H1 (cell line): ENCODE data around the gene UBE3B. TPM values are rescaled to one million over a fixed set of nuclear protein-coding genes. Genes with fewer than 3 reads are reported as not detected.

ENCODE experiments used
- CTCF ChIA-PET: fragments of 300-600 bp; sonication (Branson Sonifier 250); formaldehyde crosslinking; loops from one replicate; lab custom pipeline; 2021; ENCODE audit not compliant: partially characterized antibody; lab: Charles Lee
- POLR2A ChIA-PET: fragments of 300-600 bp; sonication (Branson Sonifier 250); formaldehyde crosslinking; loops from one replicate; lab custom pipeline; 2021; ENCODE audit warnings: inconsistent platforms; ENCODE audit not compliant: partially characterized antibody; lab: Charles Lee
- DNase-seq, 2 experiments: peaks; one replicate each; pipeline versions ENCODE4 v3.0.0 to v3.0.0-alpha.2; 2010 to 2022; ENCODE audit warnings: low spot score in 2 of 2, low read depth in 1 of 2, mixed read lengths in 1 of 2
- FAIRE-seq: peaks from 2 replicates; lab custom pipeline; 2011; peaks lifted over from hg19 to GRCh38; lab: Jason Lieb, UNC
- H2AFZ ChIP-seq: 2 replicates; pipeline ENCODE4 v1.8.1; 2012; ENCODE audit warnings: low read length, inconsistent platforms
- H2AK5ac ChIP-seq: 2 replicates; pipeline ENCODE4 v1.6.1; 2013; ENCODE audit warnings: low read depth, low read length
- H2BK120ac ChIP-seq: replicated peaks from 2 replicates; pipeline ENCODE3; 2013; ENCODE audit warnings: low read depth, low read length, inconsistent platforms
- H2BK12ac ChIP-seq: 2 replicates; pipeline ENCODE4 v1.6.1; 2013; ENCODE audit warnings: low read depth, low read length
- H2BK15ac ChIP-seq: 2 replicates; pipeline ENCODE4 v1.6.1; 2013; ENCODE audit warnings: low read length
- H2BK20ac ChIP-seq: 2 replicates; pipeline ENCODE4 v1.6.1; 2013; ENCODE audit warnings: low read length
- H2BK5ac ChIP-seq: 2 replicates; pipeline ENCODE4 v1.6.1; 2013; ENCODE audit warnings: low read depth, low read length
- H3K14ac ChIP-seq: 2 replicates; pipeline ENCODE4 v1.6.1; 2013; ENCODE audit warnings: inconsistent platforms; ENCODE audit not compliant: insufficient read length
- H3K18ac ChIP-seq: 2 replicates; pipeline ENCODE4 v1.6.1; 2013; ENCODE audit warnings: low read length; ENCODE audit errors: extremely low read depth
- H3K23ac ChIP-seq: 2 replicates; pipeline ENCODE4 v1.6.1; 2013; ENCODE audit warnings: inconsistent platforms; ENCODE audit not compliant: insufficient read length
- H3K23me2 ChIP-seq: 2 replicates; pipeline ENCODE4 v1.6.1; 2013; ENCODE audit warnings: low read depth, low read length
- H3K27ac ChIP-seq: 2 replicates; pipeline ENCODE4 v1.6.1; 2011; ENCODE audit warnings: low read depth, low read length, inconsistent platforms
- H3K27me3 ChIP-seq, 4 experiments: replicated peaks in 1 of 4; 1 replicate in 1 of 4; 2 replicates in 3 of 4; pipeline versions ENCODE4 v1.6.1 to v1.8.1; 2011 to 2013; ENCODE audit warnings: low read length in 3 of 4, mild to moderate bottlenecking in 3 of 4, inconsistent platforms in 2 of 4, mixed read lengths in 2 of 4, moderate library complexity in 1 of 4; ENCODE audit not compliant: control insufficient read depth in 3 of 4, insufficient read depth in 3 of 4; ENCODE audit errors: extremely low read depth in 1 of 4
- H3K36me3 ChIP-seq, 4 experiments: 2 replicates each; pipeline versions ENCODE4 v1.6.1 to v1.8.1; 2011 to 2013; ENCODE audit warnings: mild to moderate bottlenecking in 4 of 4, low read length in 3 of 4, moderate library complexity in 2 of 4, control low read depth in 1 of 4, inconsistent platforms in 1 of 4; ENCODE audit not compliant: insufficient read depth in 4 of 4, control insufficient read depth in 2 of 4
- H3K4ac ChIP-seq: replicated peaks from 2 replicates; pipeline ENCODE3; 2013; ENCODE audit warnings: low read length, low read depth, mixed read lengths, inconsistent platforms; ENCODE audit not compliant: insufficient read length
- H3K4me1 ChIP-seq, 4 experiments: replicated peaks in 1 of 4; 1 replicate in 1 of 4; 2 replicates in 3 of 4; pipeline versions ENCODE4 v1.6.1 to v1.8.1; 2011 to 2013; ENCODE audit warnings: low read length in 3 of 4, inconsistent platforms in 2 of 4, mixed read lengths in 1 of 4; ENCODE audit not compliant: insufficient read depth in 4 of 4, control insufficient read depth in 3 of 4
- H3K4me2 ChIP-seq, 2 experiments: 2 replicates each; pipeline versions ENCODE4 v1.6.1 to v1.8.1; 2011 to 2013; ENCODE audit warnings: low read depth in 2 of 2, low read length in 2 of 2, control low read depth in 1 of 2, inconsistent platforms in 1 of 2, mild to moderate bottlenecking in 1 of 2; ENCODE audit not compliant: insufficient read depth in 1 of 2
- H3K4me3 ChIP-seq, 4 experiments: fragments of 200-600, 300-600 bp in 1 of 4; sonication (generic), shearing (Covaris generic), sonication (Bioruptor Twin) in 1 of 4; 2 replicates each; pipeline versions ENCODE4 v1.5.1 to v1.8.1; 2011 to 2016; ENCODE audit warnings: low read length in 4 of 4, low read depth in 3 of 4, control low read depth in 2 of 4, inconsistent platforms in 2 of 4, mild to moderate bottlenecking in 2 of 4, mixed read lengths in 1 of 4, moderate library complexity in 1 of 4; ENCODE audit not compliant: insufficient read depth in 2 of 4; ENCODE audit errors: extremely low read depth in 1 of 4
- H3K56ac ChIP-seq: replicated peaks from 2 replicates; pipeline ENCODE3; 2013; ENCODE audit warnings: low read depth, mild to moderate bottlenecking, mixed read lengths, low read length, inconsistent platforms; ENCODE audit not compliant: insufficient read length
- H3K79me1 ChIP-seq: 2 replicates; pipeline ENCODE4 v1.6.1; 2013; ENCODE audit warnings: low read depth, low read length, control low read depth
- H3K79me2 ChIP-seq, 2 experiments: 2 replicates each; pipeline versions ENCODE4 v1.6.1 to v1.8.1; 2012 to 2013; ENCODE audit warnings: low read length in 2 of 2, mild to moderate bottlenecking in 2 of 2, inconsistent platforms in 1 of 2; ENCODE audit not compliant: insufficient read depth in 2 of 2, control insufficient read depth in 1 of 2
- H3K9ac ChIP-seq, 4 experiments: replicated peaks in 1 of 4; 1 replicate in 1 of 4; 2 replicates in 3 of 4; pipeline versions ENCODE4 v1.6.1 to v1.8.1; 2011 to 2013; ENCODE audit warnings: low read depth in 3 of 4, low read length in 3 of 4, control low read depth in 2 of 4, mild to moderate bottlenecking in 2 of 4, moderate library complexity in 2 of 4, inconsistent platforms in 1 of 4; ENCODE audit errors: extremely low read depth in 1 of 4
- H3K9me3 ChIP-seq, 2 experiments: 2 replicates each; pipeline versions ENCODE4 v1.6.1 to v1.8.1; 2012 to 2013; ENCODE audit warnings: mild to moderate bottlenecking in 2 of 2, moderate library complexity in 2 of 2, control low read depth in 1 of 2, inconsistent platforms in 1 of 2, low read depth in 1 of 2, low read length in 1 of 2, mixed read lengths in 1 of 2; ENCODE audit not compliant: insufficient read depth in 2 of 2
- H4K20me1 ChIP-seq, 2 experiments: replicated peaks in 1 of 2; 2 replicates each; pipeline versions ENCODE3 to v1.8.1; 2011 to 2013; ENCODE audit warnings: inconsistent platforms in 2 of 2, low read length in 2 of 2, mild to moderate bottlenecking in 1 of 2; ENCODE audit not compliant: insufficient read depth in 2 of 2, control insufficient read depth in 1 of 2
- H4K5ac ChIP-seq: 2 replicates; pipeline ENCODE4 v1.6.1; 2013; ENCODE audit warnings: low read length, low read depth, mixed read lengths, inconsistent platforms; ENCODE audit not compliant: insufficient read length
- H4K8ac ChIP-seq: 2 replicates; pipeline ENCODE4 v1.8.0; 2013; ENCODE audit warnings: mild to moderate bottlenecking, moderate library complexity, low read length, inconsistent platforms; ENCODE audit not compliant: insufficient read depth; ENCODE audit errors: extremely low read depth
- H4K91ac ChIP-seq: replicated peaks from 2 replicates; pipeline ENCODE3; 2013; ENCODE audit warnings: low read length, mixed read lengths, inconsistent platforms; ENCODE audit not compliant: insufficient read length
- PHF8 ChIP-seq: fragments of 200-600 bp; sonication (generic); conservative IDR thresholded peaks from 2 replicates; pipeline ENCODE4 v1.7.1; 2012; ENCODE audit warnings: low read depth, mild to moderate bottlenecking, inconsistent platforms, low read length, moderate library complexity
- WGBS, 2 experiments: shearing (Covaris generic) in 1 of 2; methylation state at CpG; one replicate each; pipeline versions ENCODE4 v1.1.6 to v1.1.7; 2013 to 2015; ENCODE audit warnings: low lambda C conversion rate in 2 of 2, mixed read lengths in 2 of 2, inconsistent platforms in 1 of 2, low coverage in 1 of 2, missing lambda C conversion rate in 1 of 2; ENCODE audit not compliant: insufficient replicate concordance in 2 of 2, insufficient coverage in 1 of 2, insufficient read length in 1 of 2; ENCODE audit errors: extremely low coverage in 1 of 2, missing lambda C conversion rate in 1 of 2; 5-methylcytosine and 5-hydroxymethylcytosine counted together
- polyA plus RNA-seq, 7 experiments: library from polyadenylated mRNA; depleted of rRNA in 3 of 7; stranded (reverse) in 5 of 7; unstranded in 2 of 7; fragments of >200 nt in 5 of 7; fragments of 200-250 nt in 2 of 7; gene quantifications; 1 replicate in 5 of 7; 2 replicates in 1 of 7; 4 replicates in 1 of 7; pipeline versions ENCODE4 v1.2.1 to v1.2.3, GENCODE V29; 2011 to 2013; ENCODE audit warnings: missing spikeins in 2 of 7, mixed read lengths in 2 of 7
- total RNA-seq: library from RNA; stranded (reverse); fragmentation: NEBNext Ultra II Directional; extraction: Animal tissue kit (Norgen Biotek cat#: 25700); gene quantifications from 2 replicates; pipeline ENCODE4 v1.2.1, GENCODE V29; 2021

UBE3B gene
- total and polyA plus RNA-seq, 2 of the 8 experiments (the other 6 are each of a cell fraction or from before 2014, with no cell fraction given) = 14.0 to 21.1 TPM

DNA sequence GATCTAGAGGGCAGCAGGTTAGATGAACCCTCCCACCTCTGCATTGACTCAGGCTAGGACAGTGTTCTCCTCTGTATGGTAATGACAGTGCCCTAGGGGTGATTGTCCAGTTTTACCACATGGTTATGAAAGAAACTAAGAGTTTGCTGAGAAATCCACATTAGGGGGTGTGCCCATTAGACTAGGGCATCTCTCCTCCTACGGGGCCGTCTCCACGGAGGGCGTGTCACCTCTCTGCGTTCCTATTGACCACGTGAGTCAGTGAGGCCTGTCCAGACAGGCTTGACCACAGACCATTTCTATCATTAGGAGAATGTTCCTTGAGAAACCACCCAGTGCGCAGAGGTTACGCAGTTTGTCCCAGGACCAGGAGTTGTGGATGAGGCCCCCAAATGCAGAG lies 104.4 kb downstream of the UBE3B start:
- Histone ChIP-seq H2BK20ac (no peak overlapping the region), H2BK5ac (no peak overlapping the region), H3K23ac (no peak overlapping the region), H3K9me3 (no peaks in the 10 kb centered on the region), H3K27ac (no peak overlapping the region), H3K4me1 (no peaks in the 10 kb centered on the region), H3K4me3 (no peak overlapping the region), H4K8ac (no peak overlapping the region), H4K91ac (no peak overlapping the region), H3K36me3 (peaks cover 5 to 54% (median 17%) of the 10 kb centered on the region in 4 experiments; a peak in 6 of 8 replicates), H2BK15ac (no peak overlapping the region), H2BK12ac (no peak overlapping the region), H2BK120ac (no peak overlapping the region), H3K56ac (no peak overlapping the region), H3K79me1 (no peaks in the 10 kb centered on the region; the same call in 1 of the 2 replicates), H3K18ac (no peak overlapping the region), H3K4me2 (no peak overlapping the region), H3K4ac (no peak overlapping the region), H3K27me3 (no peaks in the 10 kb centered on the region), H3K9ac (no peak overlapping the region), H2AK5ac (no peak overlapping the region), H3K14ac (no peak overlapping the region), H2AFZ (no peak overlapping the region), H4K20me1 (peaks cover 0 to 5% of the 10 kb centered on the region in 2 experiments), H3K79me2 (no peaks in the 10 kb centered on the region), H4K5ac (no peak overlapping the region), H3K23me2 (no peaks in the 10 kb centered on the region)
- WGBS, 2 experiments = 97% methylated on average over 8 of the region's 8 CpGs; no CpG with 5 or more reads in 1 of the 2 experiments
- FAIRE-seq = no peak
- POLR2A ChIA-PET = interaction anchor here (1.4 kb wide), 1 partner anchor 8 kb away, joined by 5 read pairs; no protein-coding TSS in a partner anchor
- DNase-seq = no peak
- CTCF ChIA-PET = interaction anchor here (0.6 to 8.0 kb wide), 8 partner anchors 17 to 715 kb away, joined by 3 to 68 read pairs (median 4); no protein-coding TSS in a partner anchor
- TF ChIP-seq PHF8 = no peak
